Skeletal muscle tissue (tissue), 4 donors: Measurements from ENCODE around the gene NUB1. TPM values are rescaled to one million over a fixed set of nuclear protein-coding genes. Genes with fewer than 3 reads are reported as not detected.
A peak's percentile ranks its signal among the peaks of the same experiment; 100 is the strongest.

Source experiments
- H3K27ac ChIP-seq: one replicate; pipeline ENCODE4 v1.7.0; 2013; ENCODE audit warnings: mild to moderate bottlenecking, low read depth, low read length, inconsistent platforms
- H3K27me3 ChIP-seq, 3 donors: one replicate each; pipeline ENCODE4 v1.7.0; 2013; ENCODE audit warnings: low read length in 3 of 3; ENCODE audit not compliant: control insufficient read depth in 3 of 3, insufficient read depth in 3 of 3
- H3K36me3 ChIP-seq, 3 donors: one replicate each; pipeline ENCODE4 v1.7.0; 2013; ENCODE audit warnings: low read length in 3 of 3; ENCODE audit not compliant: control insufficient read depth in 3 of 3, insufficient read depth in 3 of 3
- H3K4me1 ChIP-seq, 3 donors: one replicate each; pipeline ENCODE4 v1.7.0; 2013; ENCODE audit warnings: low read length in 3 of 3, mild to moderate bottlenecking in 3 of 3; ENCODE audit not compliant: control insufficient read depth in 3 of 3, insufficient read depth in 3 of 3
- H3K4me3 ChIP-seq, 3 donors: one replicate each; pipeline ENCODE4 v1.7.0; 2013; ENCODE audit warnings: low read length in 3 of 3
- H3K9ac ChIP-seq, 3 donors: one replicate each; pipeline ENCODE4 v1.7.0; 2013; ENCODE audit warnings: low read length in 3 of 3, mild to moderate bottlenecking in 3 of 3, moderate library complexity in 2 of 3, low read depth in 1 of 3
- H3K9me3 ChIP-seq, 3 donors: one replicate each; pipeline ENCODE4 v1.7.0; 2013; ENCODE audit warnings: low read length in 3 of 3; ENCODE audit not compliant: control insufficient read depth in 3 of 3
- total RNA-seq: library from RNA; depleted of rRNA; stranded (reverse); fragments of >200 nt; gene quantifications from one replicate; pipeline ENCODE4 v1.2.3, GENCODE V29; 2014
- donor health status: Osteomylitis.

The NUB1 gene
- total RNA-seq, 1 donor from 2014 or later, result 20.9 TPM

DNA sequence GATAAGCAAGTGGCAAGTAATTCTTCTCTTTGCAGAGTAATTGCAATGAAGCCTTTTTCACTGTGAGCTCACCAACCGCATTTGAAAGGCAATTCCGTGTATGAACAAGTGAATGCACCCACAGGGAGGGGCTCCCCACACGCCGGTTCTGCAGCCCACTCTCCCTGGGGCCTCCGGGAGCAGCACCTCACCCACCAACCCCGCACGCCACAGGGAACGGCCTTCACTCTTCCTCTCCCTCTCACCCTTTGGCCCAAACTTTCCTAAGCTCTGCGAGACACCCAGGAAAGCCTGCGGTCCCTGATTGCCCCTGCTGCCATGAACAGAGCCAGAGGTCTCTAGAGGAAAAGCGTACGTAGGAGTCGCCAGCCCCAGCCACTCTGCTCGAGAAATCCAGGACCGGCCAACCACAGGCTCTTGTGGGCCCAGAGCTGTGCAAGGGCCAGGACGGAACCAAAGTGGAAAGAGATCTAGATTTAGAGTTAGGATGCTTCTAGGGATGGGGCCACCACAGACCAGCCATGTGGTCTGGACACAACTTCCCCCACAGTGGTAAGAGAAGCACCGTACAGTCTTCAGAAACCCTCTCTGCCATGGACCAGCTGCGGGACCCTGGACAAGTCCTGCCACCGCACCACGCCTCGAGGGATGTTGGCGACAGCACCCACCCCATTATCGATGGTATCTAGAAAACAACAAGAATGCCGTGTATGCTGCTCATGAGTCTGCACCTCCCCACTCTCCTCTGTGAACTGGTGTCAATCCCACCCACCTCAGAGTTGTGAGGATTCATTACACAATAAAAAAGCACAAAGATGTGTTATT, 64.7 kb downstream of the NUB1 start:
- Histone ChIP-seq H3K9me3 (no peaks in the 10 kb centered on the region), H3K9ac (no peak overlapping the region), H3K27ac (no peak overlapping the region), H3K4me3 (no peak overlapping the region), H3K4me1 (peaks cover 0 to 14% (median 4%) of the 10 kb centered on the region in 3 donors), H3K27me3 (peaks cover 34 to 39% (median 38%) of the 10 kb centered on the region in 3 donors), H3K36me3 (no peaks in the 10 kb centered on the region)

DNA sequence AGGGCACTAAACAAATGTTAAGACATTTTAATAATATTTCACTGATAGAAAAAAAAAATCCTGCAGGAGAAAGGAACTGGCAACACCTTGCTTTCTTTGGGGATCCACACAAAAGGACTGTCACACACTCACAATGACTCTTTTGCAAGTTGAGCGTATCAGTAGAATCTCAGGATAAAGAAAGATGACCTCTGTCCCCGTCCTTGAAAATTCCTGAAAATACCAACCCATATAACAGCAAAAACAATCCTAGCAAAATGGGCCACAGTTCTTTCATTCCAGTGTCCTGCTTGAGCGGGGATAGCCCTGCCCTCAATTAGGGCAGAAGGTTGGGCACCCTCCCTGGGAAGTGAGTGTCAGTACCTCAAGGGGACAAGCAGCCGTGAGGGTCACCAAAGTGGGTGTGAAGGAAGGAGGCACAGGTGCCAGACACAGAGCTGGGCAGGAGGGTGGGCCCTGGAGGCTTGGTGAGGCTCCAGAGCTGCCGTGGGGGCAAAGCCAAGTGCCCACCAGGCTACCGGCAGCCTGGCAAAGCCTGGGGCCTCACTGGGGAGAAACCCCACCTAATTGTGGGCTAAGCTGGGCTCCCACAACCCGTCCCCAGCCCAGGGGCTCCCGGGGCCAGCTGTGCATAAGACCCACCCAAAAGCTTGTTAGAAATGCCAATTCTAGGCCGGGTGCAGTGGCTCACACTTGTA, 65.4 kb downstream of the NUB1 start:
- H3K4me1 ChIP-seq, result peaks cover 0 to 14% (median 4%) of the 10 kb centered on the region in 3 donors
- H3K4me3 ChIP-seq, result no peak overlapping the region
- H3K36me3 ChIP-seq, result no peaks in the 10 kb centered on the region
- H3K27ac ChIP-seq, result no peak overlapping the region
- no peak overlapping the region for H3K9ac ChIP-seq
- peaks cover 41 to 46% (median 45%) of the 10 kb centered on the region in 3 donors for H3K27me3 ChIP-seq
- H3K9me3 ChIP-seq, result no peaks in the 10 kb centered on the region

- Histone ChIP-seq H3K9me3 (no peaks in the 10 kb centered on the region), H3K27ac (no peak overlapping the region), H3K9ac (no peak overlapping the region), H3K27me3 (peaks cover 41 to 50% (median 47%) of the 10 kb centered on the region in 3 donors), H3K36me3 (no peaks in the 10 kb centered on the region), H3K4me3 (no peak overlapping the region), H3K4me1 (peaks cover 0 to 14% (median 4%) of the 10 kb centered on the region in 3 donors)
Measured at GRCh38 chr7:151408498-151408838, 66.9 kb downstream of the NUB1 start.

GRCh38 chr7:151408839-151409666, 67.4 kb downstream of the NUB1 start:
- Histone ChIP-seq H3K9me3 (no peaks in the 10 kb centered on the region), H3K27me3 (peaks cover 41 to 50% (median 47%) of the 10 kb centered on the region in 3 donors), H3K27ac (no peak overlapping the region), H3K4me1 (peaks cover 0 to 14% (median 4%) of the 10 kb centered on the region in 3 donors), H3K9ac (no peak overlapping the region), H3K4me3 (no peak overlapping the region), H3K36me3 (no peaks in the 10 kb centered on the region)

DNA sequence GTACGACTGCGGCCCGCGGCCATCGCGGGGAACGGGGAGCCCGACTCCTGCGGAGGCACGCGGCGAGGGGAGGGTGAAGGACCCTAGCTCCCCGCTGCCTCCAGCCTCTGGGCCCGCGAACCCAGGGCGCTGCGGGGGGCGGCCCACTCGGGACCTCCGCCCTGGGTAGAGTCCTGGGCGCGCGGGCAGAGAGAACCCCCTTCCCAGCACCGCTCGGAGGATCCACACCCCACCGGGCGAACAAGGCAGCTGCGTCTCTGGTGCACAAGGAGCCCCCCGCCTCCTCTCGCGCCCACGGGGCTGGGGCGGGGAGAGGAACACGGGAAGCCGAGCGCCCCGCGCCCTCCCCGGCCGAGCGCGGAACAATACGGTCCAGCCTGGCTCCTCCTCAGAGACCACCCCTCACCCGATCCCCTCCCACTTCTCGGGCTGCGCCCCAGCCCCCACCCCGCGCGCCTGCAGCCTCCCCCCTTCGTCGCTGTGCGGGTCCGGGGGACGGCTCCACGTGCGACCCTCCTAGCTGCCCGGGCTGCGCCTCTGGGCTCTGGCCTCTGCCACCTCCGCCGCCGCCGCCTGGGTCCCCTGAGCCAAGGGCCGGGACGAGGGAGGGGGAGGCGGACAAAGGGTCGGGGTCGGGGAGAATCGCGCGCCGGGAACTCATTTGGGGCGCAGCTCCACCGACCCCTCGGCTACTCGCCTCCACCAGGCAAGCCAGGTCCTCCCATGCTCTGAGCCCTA, 68.2 kb downstream of the NUB1 start, which contains the start of gene WDR86:
WDR86 (minus strand) TSS at position 372 of the 738 bp plus-strand sequence. CDS start 449 bp downstream, outside the sequence.
- Histone ChIP-seq H3K27ac (no peak within 1 kb of the TSS), H3K4me1 (peaks cover 0 to 14% (median 4%) of the 10 kb centered on the region in 3 donors), H3K4me3 (peak within 1 kb of the TSS; percentile 23 to 56 (median 52)), H3K9ac (peak within 1 kb of the TSS in 2 of 3 donors; percentile 32 to 54), H3K36me3 (no peaks in the 10 kb centered on the region), H3K27me3 (peaks cover 41 to 47% (median 47%) of the 10 kb centered on the region in 3 donors), H3K9me3 (no peaks in the 10 kb centered on the region)

DNA sequence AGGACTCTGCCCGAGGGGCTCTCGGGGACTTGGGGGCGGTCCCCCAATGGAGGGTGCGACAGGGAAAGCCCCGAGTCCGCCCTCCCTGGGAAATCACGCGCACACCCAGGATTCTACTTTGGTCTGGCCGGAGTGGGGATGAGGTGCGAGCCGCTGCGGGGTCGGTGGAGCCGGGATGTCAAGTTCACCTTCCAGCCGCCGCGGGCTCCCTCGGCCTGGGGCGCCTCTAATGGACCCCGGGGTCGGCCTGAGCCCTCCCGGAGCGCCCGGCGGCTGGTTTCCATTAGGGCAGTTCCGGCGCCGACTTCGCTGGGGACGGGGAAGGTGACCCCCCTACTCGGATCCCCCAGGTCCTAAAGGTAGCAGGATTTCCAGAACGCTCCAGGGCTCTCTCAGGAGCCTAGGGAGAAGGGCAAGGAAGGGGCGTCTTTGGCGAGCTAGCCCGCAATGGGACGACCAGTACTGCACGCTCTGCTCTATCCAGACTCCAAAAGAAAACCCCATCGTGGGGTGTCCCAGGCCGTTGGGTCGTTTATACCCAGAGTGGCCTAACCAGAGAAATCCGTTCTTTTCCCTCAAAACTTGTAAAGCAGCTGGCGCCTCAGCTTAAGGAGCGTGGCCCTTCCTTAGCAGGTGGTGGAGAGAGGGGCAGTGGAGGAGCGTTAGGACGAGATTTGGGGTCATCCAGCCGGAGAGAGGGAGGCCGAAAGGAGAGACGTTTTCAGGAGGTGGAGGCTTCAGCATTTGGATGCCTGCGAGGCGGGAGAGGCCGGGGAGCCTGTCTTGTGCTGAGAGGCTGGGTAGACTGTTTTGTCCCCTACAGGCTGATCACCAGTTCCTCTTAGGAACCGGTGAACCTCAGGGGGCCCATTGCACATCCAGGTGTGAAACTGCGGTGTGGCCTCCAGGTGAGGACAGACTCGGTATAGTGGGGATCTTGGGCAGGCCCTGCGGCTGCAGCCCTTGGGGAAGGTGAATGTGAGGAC, 69.1 kb downstream of the NUB1 start:
- Histone ChIP-seq H3K27me3 (peaks cover 41 to 47% (median 41%) of the 10 kb centered on the region in 3 donors), H3K9ac (peak overlapping the region in 2 of 3 donors; percentile 32 to 54), H3K4me1 (peaks cover 0 to 14% (median 4%) of the 10 kb centered on the region in 3 donors), H3K4me3 (peak overlapping the region; percentile 23 to 56 (median 52)), H3K36me3 (no peaks in the 10 kb centered on the region), H3K27ac (no peak overlapping the region), H3K9me3 (no peaks in the 10 kb centered on the region)

DNA sequence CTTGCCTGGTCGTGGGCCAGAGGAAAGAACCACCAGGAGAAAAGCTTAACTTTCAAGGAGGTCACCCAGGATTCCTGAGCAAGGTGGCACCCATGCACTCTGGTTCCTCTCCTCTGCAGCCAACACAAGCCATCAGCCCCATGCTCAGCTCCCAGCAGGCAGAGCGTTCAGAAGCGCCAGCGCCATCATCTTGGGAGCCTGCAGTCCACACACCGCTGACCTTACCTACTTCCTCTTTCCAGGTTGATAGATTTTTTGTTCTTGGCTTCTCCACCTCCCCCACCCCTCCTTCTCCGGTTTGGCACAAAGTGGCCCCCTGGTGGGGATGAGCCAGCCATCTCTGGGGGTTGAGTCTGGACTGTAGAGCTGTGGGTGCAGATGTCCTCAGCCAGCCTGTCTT, 69.9 kb downstream of the NUB1 start:
- no peaks in the 10 kb centered on the region for H3K36me3 ChIP-seq
- no peak overlapping the region for H3K4me3 ChIP-seq
- H3K27me3 ChIP-seq, result peaks cover 40 to 52% (median 46%) of the 10 kb centered on the region in 3 donors

DNA sequence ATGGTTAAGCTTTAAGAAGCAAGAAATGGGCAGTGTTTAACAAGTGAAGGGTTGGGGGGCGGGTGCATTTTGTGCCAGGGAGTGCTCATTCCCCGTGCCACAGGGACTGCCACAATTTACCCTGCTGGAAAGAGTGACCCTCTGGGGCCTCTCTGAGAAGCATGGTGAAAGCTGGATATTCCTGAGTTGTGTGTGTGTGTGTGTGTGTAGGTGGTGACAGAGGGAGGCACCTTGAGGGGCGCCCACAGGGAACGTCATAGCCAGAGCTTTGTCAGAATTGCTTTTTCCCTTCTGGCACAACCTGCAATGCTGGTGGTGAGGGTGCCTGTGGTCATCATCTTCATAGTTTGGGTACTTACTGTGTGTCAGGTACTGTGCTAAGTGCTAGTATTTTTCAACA, 70.7 kb downstream of the NUB1 start:
- Histone ChIP-seq H3K27ac (no peak overlapping the region), H3K27me3 (peaks cover 41 to 50% (median 50%) of the 10 kb centered on the region in 3 donors), H3K36me3 (no peaks in the 10 kb centered on the region), H3K9ac (no peak overlapping the region), H3K9me3 (no peaks in the 10 kb centered on the region), H3K4me3 (no peak overlapping the region), H3K4me1 (peaks cover 0 to 14% (median 4%) of the 10 kb centered on the region in 3 donors)

More for the DNA sequence above, 69.9 kb downstream of the NUB1 start:
- Histone ChIP-seq H3K4me1 (peaks cover 0 to 14% (median 4%) of the 10 kb centered on the region in 3 donors), H3K27ac (no peak overlapping the region), H3K9ac (no peak overlapping the region), H3K9me3 (no peaks in the 10 kb centered on the region)
